Amniotic epithelial cell (primary cell): ENCODE results near the gene ERGIC1.
"Not testable (repeated sequence)": the region's sequence is repeated elsewhere in the genome, so short reads cannot be mapped to it uniquely, and the experiment has no call there.

Experiments
- DNase-seq: peaks from one replicate; pipeline ENCODE4 v3.0.0-alpha.2; 2010; ENCODE audit warnings: low read depth

The ERGIC1 gene

DNA sequence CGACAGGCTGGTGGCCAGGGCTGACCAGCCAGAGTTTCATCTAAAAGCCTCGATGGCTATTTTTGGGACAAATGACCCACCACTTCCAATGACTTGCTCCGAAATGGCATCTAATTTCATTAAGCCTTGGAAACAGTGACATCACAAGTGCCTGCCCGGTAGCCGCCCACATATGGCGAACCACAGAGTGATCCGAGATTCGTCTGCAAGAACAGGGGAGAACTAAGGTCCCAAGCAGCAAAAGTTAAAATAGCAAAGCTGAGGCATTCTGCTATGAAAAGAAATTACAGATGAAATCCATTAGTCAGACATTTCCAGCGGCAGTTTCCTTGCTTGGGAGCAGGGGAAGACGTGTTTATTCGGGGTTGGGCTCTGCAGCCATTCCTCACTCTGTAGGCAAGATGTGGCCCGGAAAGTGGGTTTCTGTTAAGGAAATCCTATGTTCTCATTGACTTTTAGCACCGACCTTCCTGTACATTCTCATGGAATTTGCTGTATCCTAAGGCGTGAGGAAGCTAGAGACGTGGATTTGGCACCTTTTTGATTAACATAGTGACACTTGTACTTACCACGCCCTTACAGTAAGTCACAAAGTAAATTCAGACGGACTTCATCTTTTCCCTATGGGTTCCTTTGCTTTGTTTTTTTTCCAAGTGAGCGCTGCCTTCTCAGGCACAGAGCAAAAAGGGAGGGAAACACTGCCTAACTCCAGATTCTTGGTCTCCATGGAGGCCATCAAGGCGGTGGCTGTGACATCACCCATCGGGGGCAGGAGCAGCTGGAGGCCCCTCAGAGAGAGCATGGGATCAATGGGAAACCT is 45.1 kb downstream of the ERGIC1 start:
- peak; percentile 22 for DNase-seq

DNA sequence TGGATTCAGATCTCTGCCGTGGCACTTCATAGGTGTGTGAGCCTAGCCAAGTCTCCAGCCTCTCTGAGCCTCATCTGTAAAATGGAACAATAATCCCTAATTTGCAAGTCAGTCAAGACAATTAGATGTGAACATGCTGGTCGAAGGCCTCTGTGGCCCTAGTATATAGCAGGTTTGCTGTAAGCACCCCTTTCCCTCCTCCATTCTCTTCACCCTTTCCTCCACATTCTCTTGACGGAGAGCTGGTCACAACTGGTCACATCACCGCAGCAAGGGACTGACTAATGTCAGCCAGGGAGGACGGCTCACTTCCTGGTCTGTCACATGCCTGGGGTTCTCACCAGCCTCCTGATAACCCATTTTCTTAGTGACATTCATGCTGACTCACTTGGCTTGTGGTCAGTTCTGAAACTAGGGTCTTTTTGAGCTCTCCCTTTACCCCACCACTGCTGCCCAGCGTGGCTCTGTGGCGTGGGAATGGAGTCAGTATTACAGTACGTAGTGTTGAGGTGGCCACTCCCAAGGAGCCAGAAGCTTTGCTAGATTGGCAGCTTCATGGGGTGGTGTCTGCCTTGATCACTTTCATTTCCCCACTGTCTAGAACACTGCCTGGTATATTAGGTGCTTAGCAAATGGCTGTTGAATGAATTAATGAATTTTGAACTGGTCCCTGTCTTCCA is 47.8 kb downstream of the ERGIC1 start:
- DNase-seq, result peak; percentile 61

DNA sequence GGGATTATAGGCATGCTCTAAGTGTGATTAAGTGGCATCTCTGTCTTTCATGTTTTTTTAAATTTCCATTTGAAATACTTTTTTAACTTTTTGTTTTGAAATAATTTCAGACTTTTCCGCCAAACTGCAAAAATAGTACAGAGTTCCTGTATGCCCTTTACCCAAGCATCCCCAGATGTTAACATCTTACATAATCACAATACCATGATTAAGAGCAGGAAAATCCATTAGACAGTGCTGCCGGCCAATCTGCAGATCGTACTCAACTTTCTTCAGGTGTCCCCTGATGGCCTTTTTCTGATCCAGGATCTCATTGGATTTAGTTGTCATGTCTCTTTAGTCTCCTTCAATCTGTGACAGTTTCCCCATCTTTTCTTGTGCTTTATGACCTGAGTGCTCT is 49.0 kb downstream of the ERGIC1 start:
- DNase-seq, result no peak

DNA sequence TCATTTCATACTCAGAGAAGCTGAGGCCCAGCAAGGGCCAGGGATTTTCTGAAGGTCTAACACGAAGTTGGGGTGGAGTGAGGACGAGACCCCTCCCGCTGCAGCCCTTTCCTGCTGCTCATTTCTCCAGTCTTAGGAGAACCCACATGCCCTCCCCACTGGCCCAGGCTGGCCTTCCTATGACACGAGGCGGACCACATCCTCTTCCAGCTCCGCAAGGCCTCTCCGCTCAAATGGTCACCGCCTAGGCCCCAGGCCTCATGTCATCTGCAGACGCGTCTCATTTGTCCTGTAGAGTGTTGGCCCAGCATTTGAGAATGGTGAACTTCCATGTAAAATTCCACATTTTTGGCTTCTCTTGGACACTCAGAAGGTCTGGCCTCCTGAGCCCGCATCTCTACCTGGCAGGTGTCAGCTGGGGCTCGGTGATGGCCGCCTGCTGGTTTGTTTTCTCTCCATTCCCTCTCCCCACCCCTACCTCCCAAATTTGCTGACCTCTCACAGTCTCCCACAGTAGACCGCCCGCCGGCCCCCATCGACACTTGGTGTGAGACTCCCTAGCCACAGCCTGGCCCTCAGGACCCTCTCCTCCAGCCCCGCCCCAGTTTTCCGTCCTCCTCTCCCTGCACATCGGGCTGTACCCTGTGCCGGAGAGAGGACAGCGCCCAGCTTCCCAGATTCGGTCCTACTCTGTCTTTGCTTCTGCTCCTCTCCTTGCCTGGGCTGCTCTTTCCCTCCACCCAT is 51.7 kb downstream of the ERGIC1 start:
- DNase-seq, result no peak

DNA sequence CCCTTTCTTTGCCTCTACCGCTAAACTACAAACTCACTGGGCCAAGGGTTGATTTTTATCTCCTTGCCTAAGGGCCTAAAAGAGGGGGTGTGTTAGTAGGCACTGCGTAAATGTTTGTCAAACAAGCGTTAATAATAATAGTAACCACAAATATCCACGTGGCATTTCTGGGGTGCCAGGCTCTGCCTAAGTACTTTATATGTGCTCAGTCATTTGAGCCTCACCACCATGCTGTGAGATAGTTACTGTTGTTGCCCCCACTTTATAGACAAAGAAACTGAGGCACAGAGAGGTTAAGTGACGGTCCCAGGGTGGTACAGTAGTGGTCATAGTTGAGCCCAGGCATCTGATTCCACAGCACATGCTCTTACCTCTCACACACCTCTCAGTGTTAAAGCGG is 52.4 kb downstream of the ERGIC1 start:
- DNase-seq, result peak; percentile 27

DNA sequence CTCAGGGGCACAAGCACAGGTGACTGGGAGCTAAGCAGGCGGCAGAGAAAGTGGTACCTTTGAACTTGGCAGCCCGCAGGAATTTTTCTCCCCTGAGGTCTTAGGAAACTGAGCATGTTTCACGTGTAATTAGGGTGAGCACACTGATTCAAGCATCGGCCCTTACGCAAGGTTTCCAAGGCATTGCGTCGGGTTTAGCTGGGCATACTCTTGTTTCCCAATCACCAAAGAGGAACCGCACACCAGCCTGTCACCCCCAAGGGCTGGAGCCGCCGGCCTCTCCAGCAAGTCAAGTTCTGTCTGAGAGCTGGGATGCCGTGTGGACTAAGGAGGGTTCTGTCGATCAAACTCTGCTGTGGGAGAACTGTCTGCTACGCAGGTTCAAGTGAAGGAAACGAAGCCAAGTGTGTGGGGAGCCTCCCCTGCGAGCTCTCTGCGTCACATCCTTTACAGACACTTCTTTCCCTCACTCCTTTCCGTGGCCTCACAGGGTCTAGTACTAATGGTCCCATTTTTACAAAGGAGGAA is 53.0 kb downstream of the ERGIC1 start:
- DNase-seq, result peak; percentile 100

DNA sequence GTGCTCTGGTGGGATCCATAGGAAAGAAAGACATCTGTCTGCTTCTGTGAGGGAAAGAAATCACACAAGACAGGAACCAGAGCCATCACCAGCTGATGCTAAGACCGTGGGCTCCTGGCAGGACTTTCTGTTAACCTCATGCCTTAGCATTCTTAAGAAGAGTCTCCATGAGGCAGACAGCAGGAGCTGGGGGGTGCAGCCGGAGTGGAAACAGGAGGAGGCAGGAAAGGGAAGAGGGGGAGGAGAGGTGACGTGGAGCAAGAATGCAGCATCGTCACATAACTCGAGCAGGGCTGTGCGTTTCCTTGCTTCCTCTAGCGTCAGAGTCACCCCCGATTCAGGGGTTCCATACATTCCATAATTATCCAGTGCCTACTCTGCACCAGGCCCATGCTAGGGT is 53.6 kb downstream of the ERGIC1 start:
- peak; percentile 97 for DNase-seq

DNA sequence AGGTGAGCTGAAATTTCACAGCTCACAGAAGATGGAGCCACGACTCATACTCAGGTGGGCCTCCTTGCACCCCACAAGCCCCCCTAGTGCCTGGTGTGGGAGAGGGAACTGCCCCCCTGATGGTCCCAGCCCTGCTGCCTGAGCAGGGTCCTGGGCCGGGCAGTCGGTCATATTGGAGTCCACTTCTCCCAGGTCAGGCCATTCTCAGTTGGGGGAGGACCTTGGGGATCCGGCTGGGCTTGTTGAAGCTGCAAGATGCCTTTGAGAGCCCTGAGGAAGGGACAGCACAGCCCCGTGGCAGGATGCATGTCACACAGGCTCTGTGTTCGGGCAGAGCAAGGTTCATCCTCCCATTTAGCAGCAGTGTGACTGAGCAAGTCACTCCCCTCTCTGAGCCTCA is 56.6 kb downstream of the ERGIC1 start:
- no peak for DNase-seq

DNA sequence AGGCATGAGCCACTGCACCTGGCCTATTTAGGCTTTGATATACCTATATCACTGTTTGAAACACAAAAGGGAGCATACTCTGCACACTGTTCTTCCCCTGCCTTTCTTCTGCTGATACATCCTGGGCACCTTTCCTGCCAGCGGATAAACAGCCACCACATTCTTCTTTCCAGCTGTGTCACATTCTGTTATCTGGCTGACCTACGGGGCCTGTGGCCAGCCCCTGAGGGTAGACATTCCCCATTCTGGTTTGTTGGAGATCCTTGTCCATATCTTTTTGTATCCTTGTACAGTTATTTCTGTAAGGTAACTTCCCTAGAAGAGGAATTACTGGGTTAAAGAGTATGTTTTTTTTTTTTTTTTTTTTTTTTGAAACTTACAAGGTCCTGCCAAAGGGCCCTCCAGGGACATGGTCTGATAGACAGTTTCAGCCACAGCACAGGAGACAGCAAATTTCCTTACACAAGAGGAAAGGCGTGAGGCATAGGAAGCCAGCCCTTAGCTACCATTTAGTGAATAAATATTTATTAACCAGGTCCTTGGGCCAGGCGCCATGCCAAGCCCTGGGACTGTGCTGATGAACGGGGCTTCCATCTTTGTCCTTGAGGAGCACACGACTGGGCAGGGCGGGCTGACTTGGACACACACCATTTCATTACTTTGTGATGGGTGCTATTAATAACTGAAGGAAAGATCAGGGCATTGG is 57.8 kb downstream of the ERGIC1 start:
- DNase-seq, result peak; percentile 15

DNA sequence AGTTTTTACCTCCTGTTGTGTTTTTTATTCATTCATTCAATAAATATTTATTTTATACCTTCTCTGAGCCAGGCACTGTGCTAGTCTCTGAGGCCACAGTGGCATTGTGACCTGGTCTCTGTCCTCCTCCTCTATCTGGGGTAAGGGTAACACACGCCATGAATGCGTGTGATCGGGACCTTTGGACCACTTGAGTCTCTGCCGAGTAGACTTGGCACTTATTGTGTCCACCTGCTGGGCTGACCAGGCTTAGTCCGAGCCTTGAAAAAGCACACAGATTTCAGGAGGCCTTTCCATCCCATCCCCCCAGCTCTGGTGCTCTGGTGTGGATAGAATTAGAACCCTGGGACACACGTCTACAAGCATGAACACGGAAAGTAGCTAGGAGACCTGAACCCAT is 58.7 kb downstream of the ERGIC1 start:
- DNase-seq, result no peak

DNA sequence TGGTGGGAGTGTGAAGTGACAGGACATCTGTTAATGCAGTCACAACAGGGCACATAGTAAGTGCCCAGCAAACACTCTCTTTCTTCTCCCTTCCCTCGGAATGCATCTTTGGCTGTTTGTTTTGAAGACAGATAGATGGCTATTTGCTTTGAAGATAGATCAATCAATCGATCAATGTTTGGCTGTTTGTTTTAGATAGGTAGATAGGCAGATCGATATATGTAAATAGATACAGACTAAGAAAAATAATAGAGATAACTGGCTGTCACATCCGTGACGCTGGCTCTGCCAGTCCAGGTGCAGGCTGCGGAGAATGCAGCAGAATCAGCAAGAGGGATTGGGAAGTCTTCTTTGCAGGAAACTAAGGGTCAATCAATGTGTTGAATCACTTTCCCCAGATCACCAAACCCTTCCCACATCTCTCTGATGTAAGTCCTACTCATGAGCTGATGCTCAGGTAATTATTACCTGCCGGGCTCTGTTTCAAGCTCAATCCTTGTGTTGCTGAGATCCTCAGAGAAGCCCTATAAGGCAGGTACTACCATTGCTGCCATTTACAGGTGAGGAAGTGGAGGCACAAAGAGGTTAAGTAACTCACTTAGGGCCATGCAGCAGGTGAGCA is 60.8 kb downstream of the ERGIC1 start:
- no peak for DNase-seq

DNA sequence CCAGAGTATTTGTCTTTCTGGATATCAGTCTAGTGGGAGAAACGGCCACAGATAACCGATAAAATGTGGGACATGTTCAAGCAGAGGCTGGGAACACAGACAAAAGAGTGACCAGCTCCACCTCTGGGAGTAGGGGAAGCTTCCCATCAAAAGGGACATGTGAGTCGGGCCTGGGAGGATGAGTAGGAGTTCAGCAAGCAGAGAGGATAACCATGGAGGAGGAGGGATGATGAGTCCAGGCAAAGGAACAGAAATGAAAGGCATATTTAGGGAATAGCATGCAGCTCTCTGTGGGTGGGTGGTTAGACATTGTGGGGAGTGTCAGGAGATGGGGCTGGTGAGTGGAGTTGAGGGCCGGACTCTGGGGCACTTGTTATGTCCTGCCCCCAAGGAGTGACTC is 61.5 kb downstream of the ERGIC1 start:
- no peak for DNase-seq

DNA sequence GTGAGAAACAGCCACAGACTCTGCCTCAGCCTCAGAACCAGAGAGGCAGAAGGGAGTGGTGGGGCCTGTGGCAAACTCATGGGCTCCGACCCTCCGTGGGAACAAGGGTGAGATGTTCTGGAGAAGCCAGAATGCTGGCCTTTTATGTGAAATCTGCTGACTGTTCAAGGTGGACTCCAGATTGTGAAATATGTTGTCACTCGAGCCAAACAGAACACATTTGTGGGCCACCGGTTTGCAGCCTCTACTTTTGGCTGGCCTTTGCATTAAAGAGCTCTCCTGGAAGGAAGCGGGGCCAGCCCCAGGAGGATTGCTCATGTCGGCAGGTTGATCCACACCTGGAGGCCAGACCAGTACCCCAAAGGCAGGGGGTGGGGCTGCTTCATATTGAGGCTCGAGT is 62.4 kb downstream of the ERGIC1 start:
- DNase-seq, result peak; percentile 66

DNA sequence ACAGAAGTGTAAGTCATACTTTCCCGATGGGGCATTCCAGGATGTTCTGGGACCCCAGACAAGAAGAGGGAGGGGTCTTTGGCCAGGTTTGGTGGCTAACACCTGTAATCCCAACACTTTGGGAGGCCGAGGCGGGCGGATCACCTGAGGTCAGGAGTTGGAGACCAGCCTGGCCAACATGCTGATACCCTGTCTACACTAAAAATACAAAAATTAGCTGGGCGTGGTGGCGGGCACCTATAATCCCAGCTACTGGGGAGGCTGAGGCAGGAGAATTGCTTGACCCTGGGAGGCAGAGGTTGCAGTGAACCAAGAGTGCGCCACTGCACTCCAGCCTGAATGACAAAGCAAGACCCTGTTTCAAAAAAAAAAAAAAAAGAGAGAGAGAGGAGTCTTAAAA is 63.0 kb downstream of the ERGIC1 start:
- not testable (repeated sequence) for DNase-seq

DNA sequence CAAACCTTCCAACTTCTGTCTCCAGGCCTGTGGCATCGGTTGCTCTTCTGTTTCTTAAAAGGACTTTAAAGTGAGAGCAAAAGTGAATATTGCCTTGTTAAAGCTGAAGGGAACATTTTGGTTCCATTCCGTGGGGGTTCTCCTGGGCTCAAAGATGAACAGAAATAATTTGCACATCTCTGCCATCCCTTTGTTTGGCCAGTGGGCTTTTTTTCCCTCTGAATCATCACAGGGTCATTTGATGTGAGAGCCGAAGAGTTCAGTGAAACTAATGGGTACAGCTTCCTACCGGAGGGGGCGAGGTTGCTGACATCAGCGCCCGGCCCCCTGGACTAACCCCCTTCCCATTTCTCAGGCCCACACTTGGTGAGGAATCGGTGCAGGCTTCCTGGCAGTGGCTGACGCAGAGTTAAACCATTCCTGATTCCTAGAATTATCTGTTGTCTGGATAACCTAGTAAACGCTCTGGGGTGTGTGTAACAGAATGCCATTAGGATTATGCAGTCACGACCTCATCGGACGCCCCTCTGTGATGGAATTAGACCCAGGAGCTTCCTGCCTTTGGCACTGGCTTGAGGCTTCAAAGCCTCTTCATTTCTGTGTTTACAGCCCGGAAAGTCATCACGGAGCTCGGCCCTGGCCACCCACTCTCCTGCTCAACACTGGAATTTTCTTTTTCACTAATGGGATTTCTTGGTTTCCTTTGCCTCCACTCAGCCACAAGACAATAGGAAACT is 63.6 kb downstream of the ERGIC1 start:
- DNase-seq, result peak; percentile 95

DNA sequence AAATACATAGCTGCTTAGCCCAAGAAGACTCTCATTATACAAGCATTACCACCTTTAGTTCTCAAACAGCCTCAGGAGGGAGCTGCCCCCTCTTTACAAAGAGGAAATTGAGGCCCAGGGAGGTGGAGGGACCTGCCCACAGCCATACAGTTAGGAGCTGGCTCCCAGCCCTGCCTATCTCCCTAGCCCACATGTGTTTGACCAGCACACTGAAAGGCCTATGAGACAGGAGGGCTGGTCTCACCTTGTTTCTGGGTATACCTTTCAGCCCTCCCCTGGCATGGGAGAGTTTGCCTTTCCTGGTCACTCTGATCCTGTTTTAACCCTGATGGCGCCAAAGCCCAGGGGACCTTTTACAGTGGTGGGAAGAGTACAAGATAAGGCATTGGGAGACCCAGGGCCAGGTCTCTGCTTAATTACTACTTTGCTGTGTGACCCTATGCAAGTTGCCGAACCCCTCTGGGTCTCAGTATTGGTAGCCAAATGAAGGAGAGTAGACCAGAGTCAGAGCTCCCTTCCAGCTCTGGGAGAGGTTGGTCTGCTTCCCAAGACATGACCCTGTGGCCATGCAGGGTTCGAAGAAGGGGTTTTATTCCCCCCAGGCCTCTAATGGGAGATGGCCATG is 64.3 kb downstream of the ERGIC1 start:
- no peak for DNase-seq

DNA sequence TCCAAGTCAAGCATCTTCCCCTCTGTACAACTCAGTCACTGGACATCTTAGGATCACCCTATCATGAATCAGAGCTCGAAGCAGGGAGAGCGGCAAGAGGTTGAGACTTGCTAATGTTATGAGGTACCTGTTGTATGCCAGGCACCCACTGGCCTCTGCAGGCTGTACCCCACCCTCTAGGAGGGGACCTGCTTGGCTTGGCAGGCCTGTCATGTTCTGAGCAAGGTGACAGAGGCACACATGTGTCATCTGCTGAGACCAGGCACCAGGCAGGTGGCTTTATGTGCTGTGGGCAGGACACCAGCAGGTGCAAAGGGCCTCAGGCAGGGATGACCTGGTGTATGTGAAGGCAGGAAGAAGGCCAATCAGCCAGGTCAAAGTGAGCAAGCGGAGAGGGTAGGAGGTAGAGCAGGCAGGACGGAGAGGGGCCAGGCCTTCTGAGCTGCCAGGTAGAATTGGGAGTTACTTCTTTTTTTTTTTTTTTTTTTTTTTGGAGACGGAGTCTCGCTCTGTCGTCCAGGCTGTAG is 64.9 kb downstream of the ERGIC1 start:
- no peak for DNase-seq

DNA sequence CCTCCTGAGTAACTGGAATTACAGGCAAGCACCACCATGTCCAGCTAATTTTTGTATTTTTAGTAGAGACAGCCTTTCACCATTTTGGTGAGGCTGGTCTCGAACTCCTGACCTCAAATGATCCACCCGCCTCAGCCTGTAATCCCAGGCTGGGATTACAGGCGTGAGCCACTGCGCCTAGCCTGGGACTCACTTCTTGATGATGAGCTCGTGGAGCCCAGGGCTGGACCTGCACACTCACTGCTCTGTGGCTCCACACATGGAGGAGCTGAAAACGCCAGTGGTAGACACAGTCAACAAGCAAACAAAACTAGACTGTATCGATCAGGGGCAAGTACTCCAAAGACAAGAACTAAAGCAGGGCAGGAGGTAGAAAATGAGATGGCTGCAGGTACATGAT is 65.4 kb downstream of the ERGIC1 start:
- peak; percentile 21 for DNase-seq

DNA sequence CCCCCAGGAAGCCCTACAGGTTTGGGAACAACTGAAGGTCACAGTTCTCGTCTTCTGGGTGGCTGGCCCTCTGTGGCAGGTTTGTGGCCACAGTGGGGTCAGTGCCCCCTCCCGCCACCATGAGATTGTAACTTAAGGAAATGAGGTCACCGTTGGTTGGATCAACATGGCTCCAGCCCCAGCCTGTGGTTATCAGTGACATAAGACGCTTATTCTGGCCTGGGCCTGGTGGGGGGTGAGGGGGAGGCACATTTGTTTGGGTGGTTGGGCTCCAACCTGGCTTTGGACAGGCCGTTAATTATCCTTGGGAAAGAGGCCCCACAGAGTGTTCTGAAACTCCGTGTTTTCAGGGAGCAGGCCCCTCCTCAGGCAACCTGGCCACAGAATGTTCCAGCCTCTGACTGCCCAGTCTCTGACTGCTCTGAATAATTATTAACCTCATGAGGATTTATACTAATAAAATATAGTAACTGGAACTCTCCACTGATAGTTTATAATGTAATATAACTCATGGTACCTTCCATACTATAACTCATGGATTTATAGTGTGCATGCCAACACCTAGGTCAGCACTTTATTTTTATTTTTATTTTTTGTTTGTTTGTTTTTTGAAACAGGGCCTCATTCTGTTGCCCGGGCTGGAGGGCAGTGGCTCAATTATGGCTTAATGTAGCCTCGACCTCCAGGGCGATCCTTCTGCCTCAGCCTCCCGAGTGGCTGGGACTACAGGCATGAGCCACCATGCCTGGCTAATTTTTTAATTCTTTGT is 67.1 kb downstream of the ERGIC1 start:
- DNase-seq, result peak; percentile 99
